ENCODE results near the gene KCNIP3. TPM values are rescaled to one million over a fixed set of nuclear protein-coding genes. Genes with fewer than 3 reads are reported as not detected.

KCNIP3 gene
- polyA plus RNA-seq, 1 of the 3 experiments (the other 2 are of a cell fraction) = 0.97 TPM

- POLR2A ChIA-PET = no interaction called here
- Histone ChIP-seq H3K4me1 (ENCODE audit: control insufficient read depth in 1 of 2, insufficient read depth in 2 of 2, low read depth in 1 of 2, low read length in 1 of 2) (no peaks in the 10 kb centered on the region), H2AFZ (ENCODE audit: low read depth) (no peak overlapping the region), H3K9ac (no peak overlapping the region), H3K4me2 (no peak overlapping the region), H3K27me3 (ENCODE audit: insufficient read depth) (no peaks in the 10 kb centered on the region; the same call in 1 of the 2 replicates), H3F3A (replicated peaks; ENCODE audit: insufficient read depth) (no peaks in the 10 kb centered on the region), H3K79me2 (ENCODE audit: insufficient read depth) (no peaks in the 10 kb centered on the region), H4K20me1 (ENCODE audit: insufficient read depth) (no peaks in the 10 kb centered on the region), H3K9me3 (no peaks in the 10 kb centered on the region), H3K4me3 (ENCODE audit: low read depth in 2 of 2, low read length in 1 of 2) (no peak overlapping the region), H3K27ac (ENCODE audit: low read depth in 2 of 2, low read length in 1 of 2) (no peak overlapping the region), H3K9me2 (no peaks in the 10 kb centered on the region), H3K36me3 (replicated peaks in 1 of 2; ENCODE audit: control insufficient read depth in 1 of 2, insufficient read depth in 2 of 2, low read length in 1 of 2) (no peaks in the 10 kb centered on the region)
- TF ChIP-seq MXI1 (IDR thresholded peaks at IDR 0.05; ENCODE audit: low read depth, low read length) (no peak), SMC3 (IDR thresholded peaks at IDR 0.05; ENCODE audit: low read depth, low read length) (no peak), TCF12 (IDR thresholded peaks at IDR 0.05) (no peak), EP300 (IDR thresholded peaks at IDR 0.05; ENCODE audit: borderline replicate concordance in 1 of 2, low read depth in 1 of 2, low read length in 1 of 2) (no peak), EZH2phosphoT487 (IDR thresholded peaks at IDR 0.05; ENCODE audit: borderline replicate concordance, low read depth) (no peak), PBX3 (IDR thresholded peaks at IDR 0.05) (no peak), SIN3A (IDR thresholded peaks at IDR 0.05; ENCODE audit: borderline replicate concordance, low read depth, low read length) (no peak), FOXM1 (IDR thresholded peaks at IDR 0.05; ENCODE audit: low read depth) (no peak), RXRA (IDR thresholded peaks at IDR 0.05; ENCODE audit: borderline replicate concordance, low read depth) (no peak), CTCF (IDR thresholded peaks at IDR 0.05) (no peak), POLR2AphosphoS5 (IDR thresholded peaks at IDR 0.05; ENCODE audit: low read depth, low read length) (no peak), USF2 (IDR thresholded peaks at IDR 0.05; ENCODE audit: borderline replicate concordance, low read depth, low read length) (no peak), RFX5 (IDR thresholded peaks at IDR 0.05; ENCODE audit: low read length) (no peak), FOXJ3 (CRISPR knock-in tag; IDR thresholded peaks at IDR 0.05) (no peak), USF1 (IDR thresholded peaks at IDR 0.05; ENCODE audit: borderline replicate concordance, low read depth) (no peak), REST (IDR thresholded peaks at IDR 0.05; ENCODE audit: low read depth, low read length) (no peak), YY1 (IDR thresholded peaks at IDR 0.05; ENCODE audit: low read depth) (no peak), NRF1 (IDR thresholded peaks at IDR 0.05; ENCODE audit: low read depth, low read length) (no peak)
- WGBS (ENCODE audit: low lambda C conversion rate) = 42% methylated on average over 10 of the region's 14 CpGs
- CTCF ChIA-PET = interaction anchor here (0.5 to 3.5 kb wide), 13 partner anchors 9 to 342 kb away, joined by 3 to 27 read pairs (median 6); partner anchors contain the start of gene FAHD2A
- no peak for DNase-seq
Measured at GRCh38 chr2:95388091-95388692, 91.0 kb downstream of the KCNIP3 start.
